Neuron (in vitro differentiated cells): Measurements from ENCODE around the gene AOAH.
"Not testable (repeated sequence)": the region's sequence is repeated elsewhere in the genome, so short reads cannot be mapped to it uniquely, and the experiment has no call there.

Source experiments
- H2AFZ ChIP-seq: one replicate; pipeline ENCODE4 v1.6.1; 2013; ENCODE audit warnings: low read depth, mild to moderate bottlenecking, inconsistent platforms, low read length, moderate library complexity
- H3K27me3 ChIP-seq: one replicate; pipeline ENCODE4 v1.6.1; 2013; ENCODE audit warnings: low read length; ENCODE audit not compliant: insufficient read depth
- H3K36me3 ChIP-seq: one replicate; pipeline ENCODE4 v1.6.1; 2013; ENCODE audit warnings: low read length; ENCODE audit not compliant: insufficient read depth
- H3K4me1 ChIP-seq: one replicate; pipeline ENCODE4 v1.6.1; 2013; ENCODE audit warnings: low read length; ENCODE audit not compliant: insufficient read depth
- H3K4me3 ChIP-seq: 2 replicates; pipeline ENCODE4 v1.5.1; 2013; ENCODE audit warnings: mild to moderate bottlenecking, low read length, moderate library complexity
- H3K9me3 ChIP-seq: one replicate; pipeline ENCODE4 v1.6.1; 2013; ENCODE audit warnings: low read length

AOAH gene

DNA sequence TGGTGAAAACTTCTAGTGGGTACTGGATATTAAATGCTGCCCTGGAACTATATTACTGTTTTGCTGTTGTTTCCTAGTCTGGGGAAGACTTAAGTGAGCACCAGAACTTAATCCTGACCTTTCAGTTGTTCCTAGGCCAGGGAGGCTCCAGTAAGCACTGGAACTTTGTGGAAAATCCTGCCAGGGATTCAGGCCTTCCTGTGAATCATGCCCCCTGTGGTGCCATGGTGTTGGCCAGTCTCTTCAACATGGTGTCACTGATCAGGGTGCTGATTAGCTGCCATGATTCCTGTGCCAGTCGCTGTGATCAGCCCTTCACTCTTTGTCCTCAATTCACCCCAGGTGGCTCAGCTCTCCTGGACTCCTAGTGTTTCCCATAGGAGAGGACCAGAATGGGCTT lies 8.5 kb upstream of the AOAH start:
- H3K27me3 ChIP-seq = no peaks in the 10 kb centered on the region
- H3K4me3 ChIP-seq = no peak overlapping the region
- no peaks in the 10 kb centered on the region for H3K4me1 ChIP-seq
- H3K9me3 ChIP-seq = peaks cover 4% of the 10 kb centered on the region
- H3K36me3 ChIP-seq = no peaks in the 10 kb centered on the region
- no peak overlapping the region for H2AFZ ChIP-seq

DNA sequence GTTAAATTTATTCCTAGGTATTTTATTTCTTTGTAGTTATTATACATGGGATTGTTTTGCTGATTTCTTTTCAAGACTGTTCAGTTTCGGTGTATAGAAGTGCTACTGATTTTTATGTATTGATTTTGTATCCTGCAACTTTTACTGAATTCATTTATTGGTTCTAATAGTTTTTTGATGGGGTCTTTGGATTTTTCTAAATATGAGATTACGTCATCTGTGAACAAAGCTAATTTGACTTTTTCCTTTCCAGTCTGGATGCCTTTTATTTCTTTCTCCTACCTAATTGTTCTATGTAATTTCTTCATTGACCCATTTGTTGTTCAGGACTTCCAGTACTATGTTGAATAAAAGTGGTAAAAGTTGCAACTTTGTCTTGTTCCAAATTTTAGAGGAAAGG lies 5.8 kb upstream of the AOAH start:
- Histone ChIP-seq H2AFZ (no peak overlapping the region), H3K9me3 (peaks cover 4% of the 10 kb centered on the region), H3K4me3 (no peak overlapping the region), H3K36me3 (no peaks in the 10 kb centered on the region), H3K27me3 (no peaks in the 10 kb centered on the region), H3K4me1 (peaks cover under 1% of the 10 kb centered on the region)

DNA sequence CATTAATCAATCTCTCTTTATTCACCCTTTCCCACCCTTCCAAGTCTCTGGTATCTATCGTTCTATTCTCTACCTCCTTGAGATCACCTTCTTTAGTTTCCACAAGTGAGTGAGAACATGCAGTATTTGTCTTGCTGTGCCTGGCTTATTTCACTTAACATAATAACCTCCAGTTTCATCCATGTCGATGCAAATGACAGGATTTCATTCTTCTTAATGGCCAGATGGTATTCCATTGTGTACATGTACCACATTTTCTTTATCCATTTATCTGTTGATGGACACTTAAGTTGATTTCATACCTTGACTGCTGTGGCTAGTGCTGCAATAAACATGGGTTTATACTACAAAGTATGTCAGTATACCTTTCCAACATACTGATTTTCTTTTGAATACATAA lies 3.8 kb upstream of the AOAH start:
- Histone ChIP-seq H3K27me3 (no peaks in the 10 kb centered on the region), H2AFZ (no peak overlapping the region), H3K4me3 (no peak overlapping the region), H3K9me3 (peaks cover 4% of the 10 kb centered on the region), H3K36me3 (no peaks in the 10 kb centered on the region), H3K4me1 (peaks cover 8% of the 10 kb centered on the region)

- Histone ChIP-seq H3K9me3 (no peaks in the 10 kb centered on the region), H3K27me3 (no peaks in the 10 kb centered on the region), H2AFZ (no peak overlapping the region), H3K4me1 (peaks cover 8% of the 10 kb centered on the region), H3K4me3 (no peak overlapping the region), H3K36me3 (no peaks in the 10 kb centered on the region)
These were observed 2.7 kb upstream of the AOAH start for GRCh38 chr7:36726806-36727503.

GRCh38 chr7:36726311-36726710 lies 2.0 kb upstream of the AOAH start:
- Histone ChIP-seq H3K4me3 (no peak overlapping the region), H3K27me3 (no peaks in the 10 kb centered on the region), H3K36me3 (no peaks in the 10 kb centered on the region), H3K4me1 (peaks cover 8% of the 10 kb centered on the region), H3K9me3 (no peaks in the 10 kb centered on the region), H2AFZ (no peak overlapping the region)

DNA sequence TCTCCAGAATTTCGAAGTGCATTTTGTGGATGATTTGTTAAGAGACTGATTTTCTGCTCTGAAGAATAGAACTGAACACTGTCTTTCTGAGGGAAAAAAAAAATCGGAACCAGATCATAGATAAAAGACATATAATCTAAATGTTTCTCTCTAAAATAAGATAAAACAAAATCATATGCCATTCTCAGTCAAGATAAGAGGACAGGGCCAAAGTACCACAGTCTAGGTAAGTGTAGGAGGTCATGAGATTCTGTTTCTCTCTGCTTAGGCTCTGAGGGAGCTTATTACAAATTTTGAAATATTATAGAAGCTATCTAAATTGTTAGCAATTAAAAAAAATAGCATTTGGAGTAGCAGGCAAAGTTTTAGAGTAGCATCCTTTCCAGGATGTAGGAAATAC lies 702 bp upstream of the AOAH start:
- no peaks in the 10 kb centered on the region for H3K27me3 ChIP-seq
- H3K9me3 ChIP-seq = no peaks in the 10 kb centered on the region
- no peak overlapping the region for H3K4me3 ChIP-seq
- H3K4me1 ChIP-seq = peaks cover 8% of the 10 kb centered on the region
- H2AFZ ChIP-seq = no peak overlapping the region
- no peaks in the 10 kb centered on the region for H3K36me3 ChIP-seq

- H3K27me3 ChIP-seq = no peaks in the 10 kb centered on the region
- no peak overlapping the region for H3K4me3 ChIP-seq
- H2AFZ ChIP-seq = no peak overlapping the region
- peaks cover 8% of the 10 kb centered on the region for H3K4me1 ChIP-seq
- H3K36me3 ChIP-seq = no peaks in the 10 kb centered on the region
- no peaks in the 10 kb centered on the region for H3K9me3 ChIP-seq
These were observed 1.0 kb downstream of the AOAH start for GRCh38 chr7:36723291-36723690.

GRCh38 chr7:36719083-36719632 lies 5.1 kb downstream of the AOAH start:
- H3K9me3 ChIP-seq = peaks cover 2% of the 10 kb centered on the region
- no peak overlapping the region for H3K4me3 ChIP-seq
- no peaks in the 10 kb centered on the region for H3K27me3 ChIP-seq
- H3K36me3 ChIP-seq = no peaks in the 10 kb centered on the region
- no peaks in the 10 kb centered on the region for H3K4me1 ChIP-seq
- H2AFZ ChIP-seq = no peak overlapping the region

DNA sequence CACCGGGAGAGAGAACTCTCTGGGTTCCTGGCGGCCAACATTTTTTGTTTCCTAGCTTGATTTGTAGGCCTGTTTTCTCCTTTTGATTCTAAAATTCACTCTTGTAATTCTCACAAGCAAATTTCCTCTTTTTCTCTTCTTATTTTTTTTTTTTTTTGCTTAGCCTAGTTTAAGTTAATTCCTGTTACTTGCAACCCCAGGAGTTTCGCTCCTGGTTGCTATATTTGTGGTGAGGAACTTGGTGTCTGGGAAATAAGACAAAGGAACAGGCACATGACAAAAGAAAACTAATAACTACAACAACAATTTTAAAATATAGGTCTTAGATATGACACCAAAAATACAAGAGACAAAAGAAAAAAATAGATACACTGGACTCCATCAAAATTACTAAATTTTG lies 6.7 kb downstream of the AOAH start:
- no peak overlapping the region for H3K4me3 ChIP-seq
- no peaks in the 10 kb centered on the region for H3K36me3 ChIP-seq
- H3K9me3 ChIP-seq = peaks cover 2% of the 10 kb centered on the region
- no peaks in the 10 kb centered on the region for H3K27me3 ChIP-seq
- no peak overlapping the region for H2AFZ ChIP-seq
- H3K4me1 ChIP-seq = no peaks in the 10 kb centered on the region

GRCh38 chr7:36716802-36717201 lies 7.5 kb downstream of the AOAH start:
- not testable (repeated sequence) for H3K4me3 ChIP-seq

DNA sequence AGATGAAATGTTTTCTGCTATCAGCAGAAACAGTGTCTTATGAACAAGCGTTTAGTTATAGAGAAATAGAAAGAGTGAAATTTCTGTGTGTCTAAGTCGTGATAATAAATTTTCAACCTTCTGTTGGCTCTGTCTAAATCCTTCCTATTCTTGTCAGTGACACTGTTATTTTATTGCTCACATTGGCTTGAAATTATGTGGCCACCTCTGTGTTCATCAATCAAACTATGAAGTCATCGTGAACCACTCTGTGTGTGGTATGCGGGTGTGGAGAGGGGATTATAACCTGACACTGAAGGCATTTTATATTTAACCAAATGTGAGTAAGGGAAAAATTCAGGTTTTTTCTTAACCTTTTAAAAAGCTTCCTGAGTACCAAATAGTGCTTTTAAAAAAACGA lies 12.3 kb downstream of the AOAH start:
- no peaks in the 10 kb centered on the region for H3K4me1 ChIP-seq
- no peaks in the 10 kb centered on the region for H3K27me3 ChIP-seq
- peaks cover under 1% of the 10 kb centered on the region for H3K9me3 ChIP-seq
- H2AFZ ChIP-seq = no peak overlapping the region
- H3K4me3 ChIP-seq = no peak overlapping the region
- no peaks in the 10 kb centered on the region for H3K36me3 ChIP-seq

More at GRCh38 chr7:36716802-36717201, 7.5 kb downstream of the AOAH start:
- H3K27me3 ChIP-seq, H3K4me1 ChIP-seq, H3K9me3 ChIP-seq, H3K36me3 ChIP-seq, H2AFZ ChIP-seq: not testable (repeated sequence)

DNA sequence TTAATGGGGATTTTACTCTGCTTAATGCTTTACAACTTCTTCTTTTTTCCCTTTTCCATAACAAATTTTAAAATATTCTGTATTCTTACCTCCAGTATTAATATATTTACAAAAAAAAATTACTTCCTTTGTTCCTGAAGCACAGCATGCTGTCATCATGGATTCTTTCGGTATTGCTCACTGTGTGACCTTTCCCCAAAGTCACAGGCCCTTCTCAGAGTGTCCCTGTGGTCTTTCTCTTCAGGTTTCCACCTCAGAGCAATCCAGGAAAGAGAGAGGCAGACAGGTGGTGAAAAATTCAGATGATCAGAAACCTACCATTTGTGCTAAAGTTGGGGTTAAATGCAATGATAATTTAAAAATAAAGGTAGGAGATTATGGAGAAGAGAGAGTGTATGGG lies 13.0 kb downstream of the AOAH start:
- Histone ChIP-seq H3K27me3 (no peaks in the 10 kb centered on the region), H3K4me3 (no peak overlapping the region), H3K36me3 (no peaks in the 10 kb centered on the region), H2AFZ (no peak overlapping the region), H3K4me1 (no peaks in the 10 kb centered on the region), H3K9me3 (no peaks in the 10 kb centered on the region)

- Histone ChIP-seq H3K27me3 (no peaks in the 10 kb centered on the region), H3K9me3 (no peaks in the 10 kb centered on the region), H3K36me3 (no peaks in the 10 kb centered on the region), H3K4me1 (no peaks in the 10 kb centered on the region), H2AFZ (no peak overlapping the region), H3K4me3 (no peak overlapping the region)
These were observed 14.0 kb downstream of the AOAH start for GRCh38 chr7:36710186-36710791.
